ENCODE results near the gene HACE1.

The HACE1 gene

GRCh38 chr6:104699593-104700329 is 160.0 kb downstream of the HACE1 start:
- no peak overlapping the region for H3K4me3 ChIP-seq (ENCODE audit: low read depth, low read length)
- TF ChIP-seq, protein P1, sequence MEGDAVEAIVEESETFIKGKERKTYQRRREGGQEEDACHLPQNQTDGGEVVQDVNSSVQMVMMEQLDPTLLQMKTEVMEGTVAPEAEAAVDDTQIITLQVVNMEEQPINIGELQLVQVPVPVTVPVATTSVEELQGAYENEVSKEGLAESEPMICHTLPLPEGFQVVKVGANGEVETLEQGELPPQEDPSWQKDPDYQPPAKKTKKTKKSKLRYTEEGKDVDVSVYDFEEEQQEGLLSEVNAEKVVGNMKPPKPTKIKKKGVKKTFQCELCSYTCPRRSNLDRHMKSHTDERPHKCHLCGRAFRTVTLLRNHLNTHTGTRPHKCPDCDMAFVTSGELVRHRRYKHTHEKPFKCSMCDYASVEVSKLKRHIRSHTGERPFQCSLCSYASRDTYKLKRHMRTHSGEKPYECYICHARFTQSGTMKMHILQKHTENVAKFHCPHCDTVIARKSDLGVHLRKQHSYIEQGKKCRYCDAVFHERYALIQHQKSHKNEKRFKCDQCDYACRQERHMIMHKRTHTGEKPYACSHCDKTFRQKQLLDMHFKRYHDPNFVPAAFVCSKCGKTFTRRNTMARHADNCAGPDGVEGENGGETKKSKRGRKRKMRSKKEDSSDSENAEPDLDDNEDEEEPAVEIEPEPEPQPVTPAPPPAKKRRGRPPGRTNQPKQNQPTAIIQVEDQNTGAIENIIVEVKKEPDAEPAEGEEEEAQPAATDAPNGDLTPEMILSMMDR (IDR thresholded peaks at IDR 0.05; ENCODE audit: low read depth, low read length) = no peak

GRCh38 chr6:104698979-104699378 is 160.7 kb downstream of the HACE1 start:
- TF ChIP-seq, protein P1 (IDR thresholded peaks at IDR 0.05; ENCODE audit: low read depth, low read length) = no peak
- H3K4me3 ChIP-seq (ENCODE audit: low read depth, low read length) = no peak overlapping the region

- H3K4me3 ChIP-seq (ENCODE audit: low read depth, low read length) = no peak overlapping the region
- TF ChIP-seq, protein P1 (IDR thresholded peaks at IDR 0.05; ENCODE audit: low read depth, low read length) = no peak
Observed at GRCh38 chr6:104692008-104692407, 167.7 kb downstream of the HACE1 start.

- TF ChIP-seq, protein P1 (IDR thresholded peaks at IDR 0.05; ENCODE audit: low read depth, low read length) = no peak
- no peak overlapping the region for H3K4me3 ChIP-seq (ENCODE audit: low read depth, low read length)
Observed at GRCh38 chr6:104689551-104690205, 170.0 kb downstream of the HACE1 start.

DNA sequence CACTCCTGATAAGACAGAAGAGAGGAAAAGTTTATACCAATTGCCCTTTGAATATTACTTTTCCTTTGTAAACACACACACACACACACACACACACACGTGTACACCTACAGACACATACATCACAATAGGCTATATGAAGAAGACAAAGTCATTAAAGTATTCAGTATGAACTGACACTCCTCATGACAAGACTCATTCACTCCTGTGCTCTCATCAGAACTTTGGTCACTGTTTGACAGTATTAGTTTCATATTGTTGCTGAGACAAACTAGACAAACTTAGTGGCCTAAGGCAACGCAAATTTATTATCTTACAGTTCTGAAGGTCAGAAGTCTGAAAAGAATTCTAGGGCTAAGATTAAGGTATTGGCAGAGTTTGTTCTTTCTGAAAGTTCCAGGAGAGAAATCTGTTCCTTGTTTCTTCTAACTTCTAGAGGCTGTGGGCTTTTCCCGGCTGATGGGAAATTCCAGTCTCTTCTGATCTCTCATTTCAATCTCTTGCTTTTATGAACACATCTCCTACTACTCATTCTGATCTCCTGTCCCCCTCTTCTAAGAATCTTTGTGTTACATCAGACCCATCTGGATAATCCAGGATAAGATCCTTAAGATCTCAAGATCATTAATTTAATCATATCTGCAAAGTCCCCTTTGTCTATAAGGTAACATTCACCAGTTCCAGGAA is 171.3 kb downstream of the HACE1 start:
- H3K4me3 ChIP-seq (ENCODE audit: low read depth, low read length) = no peak overlapping the region
- TF ChIP-seq, protein P1 (IDR thresholded peaks at IDR 0.05; ENCODE audit: low read depth, low read length) = no peak

- TF ChIP-seq, protein P1 (IDR thresholded peaks at IDR 0.05; ENCODE audit: low read depth, low read length) = no peak
- no peak overlapping the region for H3K4me3 ChIP-seq (ENCODE audit: low read depth, low read length)
Observed at GRCh38 chr6:104686550-104687175, 173.1 kb downstream of the HACE1 start.

All from WI38 (cell line).